Activated T-helper 17 cell treated with anti-CD3 and anti-CD28 coated beads, Interleukin-2, amount 50 U/mL, for 72 hours (primary cell): Measurements from ENCODE around the gene GPRC5B. TPM values are rescaled to one million over a fixed set of nuclear protein-coding genes. Genes with fewer than 3 reads are reported as not detected.

Experiments used
- ATAC-seq: fragments of 150-1000 bp; cut with Tn5 transposase; replicated peaks from 2 replicates; pipeline ENCODE4 v1.10.0; 2021; ENCODE audit warnings: mild to moderate bottlenecking, moderate library complexity
- H3K27ac Mint-ChIP-seq: one replicate; pipeline ENCODE4 v1.8.0; 2022; ENCODE audit warnings: mixed read lengths
- H3K27me3 Mint-ChIP-seq: one replicate; pipeline ENCODE4 v1.8.0; 2022; ENCODE audit warnings: mixed read lengths
- H3K36me3 Mint-ChIP-seq: one replicate; pipeline ENCODE4 v1.8.0; 2022; ENCODE audit warnings: low read depth, mild to moderate bottlenecking, mixed read lengths
- H3K4me1 Mint-ChIP-seq: one replicate; pipeline ENCODE4 v1.8.0; 2022; ENCODE audit warnings: mixed read lengths
- H3K4me3 Mint-ChIP-seq: one replicate; pipeline ENCODE4 v1.8.0; 2022; ENCODE audit warnings: mild to moderate bottlenecking, mixed read lengths
- H3K9me3 Mint-ChIP-seq: one replicate; pipeline ENCODE4 v1.8.0; 2022; ENCODE audit warnings: mixed read lengths
- total RNA-seq, 2 donors: library from RNA; stranded (reverse); gene quantifications; one replicate each; pipeline ENCODE4 v1.2.3, GENCODE V29; 2022

GPRC5B gene
- total RNA-seq, 2 donors from 2014 or later = not detected

- Mint-ChIP-seq H3K9me3 (no peaks in the 10 kb centered on the region), H3K4me1 (no peaks in the 10 kb centered on the region), H3K27me3 (no peaks in the 10 kb centered on the region), H3K4me3 (no peak overlapping the region), H3K36me3 (no peaks in the 10 kb centered on the region), H3K27ac (no peak overlapping the region)
- no peak for ATAC-seq
Observed at GRCh38 chr16:19871721-19872120, 12.9 kb downstream of the GPRC5B start.

GRCh38 chr16:19868421-19868820 is 16.2 kb downstream of the GPRC5B start:
- Mint-ChIP-seq H3K27me3 (no peaks in the 10 kb centered on the region), H3K36me3 (no peaks in the 10 kb centered on the region), H3K4me1 (no peaks in the 10 kb centered on the region), H3K9me3 (no peaks in the 10 kb centered on the region), H3K4me3 (no peak overlapping the region), H3K27ac (no peak overlapping the region)
- no peak for ATAC-seq

DNA sequence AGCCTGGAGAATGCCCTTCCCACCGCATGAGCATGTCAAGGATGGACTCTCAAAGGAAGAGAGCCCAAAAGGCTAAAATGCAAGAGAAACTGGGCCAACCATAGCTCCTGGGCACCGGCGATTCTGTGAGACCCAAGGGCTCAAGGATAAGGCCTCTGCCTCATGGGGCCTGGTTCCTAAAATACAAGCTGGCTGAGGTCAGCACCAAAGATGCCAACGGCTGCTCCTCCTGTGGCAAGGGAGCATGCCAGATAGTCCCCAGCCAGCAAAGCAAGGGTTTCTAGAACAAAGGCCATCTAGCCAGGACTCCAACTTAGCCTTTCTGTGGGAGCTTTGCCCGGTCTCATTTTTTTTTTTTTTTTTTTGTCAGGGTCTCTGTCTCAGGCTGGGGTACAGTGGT is 20.1 kb downstream of the GPRC5B start:
- Mint-ChIP-seq H3K27ac (no peak overlapping the region), H3K4me1 (no peaks in the 10 kb centered on the region), H3K4me3 (no peak overlapping the region), H3K27me3 (no peaks in the 10 kb centered on the region), H3K9me3 (no peaks in the 10 kb centered on the region), H3K36me3 (no peaks in the 10 kb centered on the region)
- ATAC-seq = no peak

DNA sequence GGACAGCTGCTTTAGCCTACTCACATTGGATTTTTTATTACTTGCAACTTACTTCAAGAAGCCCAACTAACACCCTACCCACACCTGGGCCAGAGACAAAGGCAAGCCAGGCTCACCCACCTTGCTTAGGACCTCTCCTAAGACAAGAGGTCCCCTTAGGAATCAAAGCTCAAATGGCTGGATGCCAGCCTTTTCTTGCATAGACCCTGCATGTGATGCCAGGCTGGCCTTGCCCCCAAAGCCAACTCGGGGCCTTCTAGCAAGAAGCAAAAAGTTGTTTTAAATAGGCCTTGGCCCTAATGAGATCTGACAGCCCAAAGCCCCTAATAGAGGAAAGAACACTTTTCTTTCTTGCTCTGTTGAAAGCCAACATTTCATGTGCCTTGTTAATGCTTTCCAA is 20.7 kb downstream of the GPRC5B start:
- H3K27ac Mint-ChIP-seq = no peak overlapping the region
- no peaks in the 10 kb centered on the region for H3K36me3 Mint-ChIP-seq
- H3K9me3 Mint-ChIP-seq = no peaks in the 10 kb centered on the region
- no peaks in the 10 kb centered on the region for H3K27me3 Mint-ChIP-seq
- no peak overlapping the region for H3K4me3 Mint-ChIP-seq
- H3K4me1 Mint-ChIP-seq = no peaks in the 10 kb centered on the region
- ATAC-seq = no peak

- Mint-ChIP-seq H3K36me3 (no peaks in the 10 kb centered on the region), H3K9me3 (no peaks in the 10 kb centered on the region), H3K4me1 (no peaks in the 10 kb centered on the region), H3K4me3 (no peak overlapping the region), H3K27me3 (no peaks in the 10 kb centered on the region), H3K27ac (no peak overlapping the region)
- ATAC-seq = no peak
Observed at GRCh38 chr16:19861811-19862327, 22.8 kb downstream of the GPRC5B start.

GRCh38 chr16:19861133-19861532 is 23.5 kb downstream of the GPRC5B start:
- Mint-ChIP-seq H3K4me1 (no peaks in the 10 kb centered on the region), H3K27ac (no peak overlapping the region), H3K36me3 (no peaks in the 10 kb centered on the region), H3K4me3 (no peak overlapping the region), H3K27me3 (no peaks in the 10 kb centered on the region), H3K9me3 (no peaks in the 10 kb centered on the region)
- no peak for ATAC-seq

DNA sequence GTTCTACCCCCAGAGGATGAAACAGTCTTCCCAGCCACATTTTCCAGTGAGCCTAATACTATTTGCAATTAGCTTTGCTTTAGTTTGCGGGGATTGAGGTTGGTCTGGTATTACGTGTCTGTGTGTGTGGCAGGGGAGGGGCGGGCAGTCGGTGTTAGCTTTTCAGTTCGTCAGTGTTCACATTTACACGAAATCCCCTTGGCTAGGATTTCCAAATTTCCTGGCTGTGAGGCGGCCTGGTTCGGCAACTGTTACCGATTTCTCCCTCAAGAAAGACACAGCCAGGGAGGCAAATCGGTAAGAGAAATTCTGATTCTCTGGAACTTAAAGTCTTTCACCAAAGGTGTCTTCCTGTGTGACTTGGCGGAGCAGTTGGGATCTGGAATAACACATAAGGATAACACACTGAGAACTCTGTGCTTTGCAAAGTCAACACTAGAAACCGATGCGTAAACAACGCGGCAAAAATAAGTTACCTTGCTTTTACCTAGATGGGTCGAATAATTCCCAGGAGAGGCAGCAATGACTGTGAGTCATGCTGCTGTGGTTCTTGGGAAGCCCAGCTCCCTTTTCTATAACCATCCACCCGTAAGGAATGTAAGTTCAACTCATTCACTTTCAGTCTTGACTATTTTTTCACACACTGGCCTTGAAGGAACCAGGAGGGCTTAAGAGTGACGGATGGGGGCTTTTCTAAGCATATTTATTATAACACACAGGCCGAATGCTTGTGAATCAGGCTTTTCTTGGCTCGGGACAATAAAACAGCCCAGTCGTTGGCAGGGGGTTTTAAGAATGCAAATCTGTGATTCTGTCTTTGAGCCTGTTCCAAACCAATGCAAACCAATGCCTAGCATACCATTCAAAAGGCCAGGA is 24.2 kb downstream of the GPRC5B start:
- Mint-ChIP-seq H3K9me3 (no peaks in the 10 kb centered on the region), H3K27me3 (no peaks in the 10 kb centered on the region), H3K27ac (no peak overlapping the region), H3K36me3 (no peaks in the 10 kb centered on the region), H3K4me3 (no peak overlapping the region), H3K4me1 (no peaks in the 10 kb centered on the region)
- ATAC-seq = no peak

- no peak overlapping the region for H3K27ac Mint-ChIP-seq
- H3K4me3 Mint-ChIP-seq = no peak overlapping the region
- no peaks in the 10 kb centered on the region for H3K4me1 Mint-ChIP-seq
- no peaks in the 10 kb centered on the region for H3K9me3 Mint-ChIP-seq
- no peaks in the 10 kb centered on the region for H3K27me3 Mint-ChIP-seq
- ATAC-seq = no peak
- H3K36me3 Mint-ChIP-seq = no peaks in the 10 kb centered on the region
Observed at GRCh38 chr16:19859603-19860002, 25.0 kb downstream of the GPRC5B start.

DNA sequence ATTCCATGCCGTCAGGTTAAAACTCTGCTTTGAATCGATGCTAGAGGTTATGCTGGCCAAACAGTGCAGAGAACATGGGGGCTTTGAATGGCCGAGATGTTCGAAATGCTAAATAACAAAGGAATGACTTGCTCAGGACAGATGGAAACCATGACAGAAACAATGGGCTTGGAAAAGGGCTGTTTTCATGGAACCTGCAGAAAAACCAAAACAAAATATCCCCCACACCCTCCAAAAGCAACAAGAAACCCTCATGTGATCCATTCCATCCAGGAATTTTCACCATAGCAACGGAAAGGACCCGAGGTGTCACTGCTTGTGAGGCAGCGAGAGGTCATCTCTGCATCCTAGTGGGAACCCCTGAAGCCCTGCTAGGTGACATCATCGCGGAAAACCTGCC is 25.5 kb downstream of the GPRC5B start:
- H3K4me3 Mint-ChIP-seq = no peak overlapping the region
- H3K27ac Mint-ChIP-seq = no peak overlapping the region
- no peak for ATAC-seq
- no peaks in the 10 kb centered on the region for H3K9me3 Mint-ChIP-seq
- H3K36me3 Mint-ChIP-seq = no peaks in the 10 kb centered on the region
- no peaks in the 10 kb centered on the region for H3K27me3 Mint-ChIP-seq
- no peaks in the 10 kb centered on the region for H3K4me1 Mint-ChIP-seq

DNA sequence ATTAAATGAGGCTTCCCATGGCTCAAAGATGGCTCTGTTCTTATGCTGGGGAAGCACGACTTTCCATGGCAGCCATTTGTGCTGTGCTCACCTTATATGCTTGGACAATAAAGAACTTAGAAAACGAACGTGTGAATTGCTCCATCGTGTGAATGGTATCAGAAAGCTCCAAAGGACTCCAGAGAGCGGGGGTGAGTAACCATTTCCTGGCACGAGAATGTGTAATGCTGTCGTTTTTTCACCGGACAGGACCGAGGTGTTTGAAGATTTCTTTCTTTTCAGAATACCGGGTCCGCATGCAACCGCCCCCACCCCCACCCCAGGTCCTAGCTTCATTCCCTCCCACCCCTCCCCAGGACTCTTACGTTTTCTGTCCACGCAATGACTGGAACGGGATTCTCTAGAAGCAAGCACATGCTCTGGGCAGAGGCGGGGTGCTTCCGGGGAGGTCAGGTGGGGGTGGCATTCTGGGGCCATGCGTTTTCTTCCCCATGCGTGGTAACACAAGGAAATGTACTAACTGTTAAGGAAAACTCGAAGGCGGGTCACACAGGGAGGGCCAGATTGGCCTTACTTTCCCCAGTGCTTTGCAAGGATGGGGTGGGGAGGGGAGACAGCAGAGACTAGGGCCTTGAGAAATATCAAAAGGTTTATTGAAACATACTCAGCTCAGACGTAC is 26.2 kb downstream of the GPRC5B start:
- Mint-ChIP-seq H3K9me3 (no peaks in the 10 kb centered on the region), H3K4me1 (no peaks in the 10 kb centered on the region), H3K27ac (no peak overlapping the region), H3K36me3 (no peaks in the 10 kb centered on the region), H3K4me3 (no peak overlapping the region), H3K27me3 (no peaks in the 10 kb centered on the region)
- no peak for ATAC-seq

- Mint-ChIP-seq H3K9me3 (no peaks in the 10 kb centered on the region), H3K27ac (no peak overlapping the region), H3K36me3 (no peaks in the 10 kb centered on the region), H3K4me1 (no peaks in the 10 kb centered on the region), H3K27me3 (no peaks in the 10 kb centered on the region), H3K4me3 (no peak overlapping the region)
- no peak for ATAC-seq
Observed at GRCh38 chr16:19857593-19858339, 26.9 kb downstream of the GPRC5B start.

DNA sequence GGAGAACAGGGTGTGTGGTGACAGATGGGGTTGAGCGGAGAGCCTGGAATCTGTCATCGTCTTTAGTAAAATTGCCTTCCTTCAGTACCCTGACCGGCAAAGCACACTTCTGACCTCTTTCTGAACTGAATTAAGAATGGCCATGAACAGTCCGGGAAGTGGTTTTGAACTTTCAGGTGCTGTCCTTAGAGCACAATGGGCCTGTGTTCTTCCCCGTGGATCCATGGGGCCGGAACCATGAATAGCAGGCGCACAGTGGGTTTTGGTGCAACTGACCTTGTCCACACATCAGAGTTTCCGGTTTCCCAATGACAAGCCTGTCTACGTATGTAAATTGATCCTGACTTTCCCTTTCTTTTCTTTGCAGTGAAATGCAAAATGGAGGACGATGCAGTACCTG is 28.5 kb downstream of the GPRC5B start:
- no peak for ATAC-seq
- Mint-ChIP-seq H3K36me3 (no peaks in the 10 kb centered on the region), H3K4me3 (no peak overlapping the region), H3K9me3 (no peaks in the 10 kb centered on the region), H3K27ac (no peak overlapping the region), H3K27me3 (no peaks in the 10 kb centered on the region), H3K4me1 (no peaks in the 10 kb centered on the region)

DNA sequence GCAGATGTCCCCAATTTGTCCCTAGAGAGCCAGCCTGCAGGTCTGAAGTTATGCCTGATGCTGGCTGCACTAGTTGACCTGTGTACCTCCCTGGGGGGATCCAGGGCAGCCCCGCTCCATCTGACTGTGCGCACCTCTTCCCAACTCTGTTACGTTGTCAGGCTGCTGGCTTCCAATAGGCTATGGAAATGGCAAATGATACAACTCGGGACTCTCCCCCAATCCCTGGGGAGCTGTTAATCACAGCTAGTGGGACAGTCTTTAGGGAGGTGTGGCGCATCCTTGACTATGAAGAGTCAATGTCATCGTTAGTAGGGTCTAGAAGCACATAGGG is 30.1 kb downstream of the GPRC5B start:
- H3K27ac Mint-ChIP-seq = no peak overlapping the region
- H3K27me3 Mint-ChIP-seq = peaks cover 5% of the 10 kb centered on the region
- no peaks in the 10 kb centered on the region for H3K4me1 Mint-ChIP-seq
- no peaks in the 10 kb centered on the region for H3K36me3 Mint-ChIP-seq
- H3K4me3 Mint-ChIP-seq = no peak overlapping the region
- no peaks in the 10 kb centered on the region for H3K9me3 Mint-ChIP-seq
- ATAC-seq = no peak

DNA sequence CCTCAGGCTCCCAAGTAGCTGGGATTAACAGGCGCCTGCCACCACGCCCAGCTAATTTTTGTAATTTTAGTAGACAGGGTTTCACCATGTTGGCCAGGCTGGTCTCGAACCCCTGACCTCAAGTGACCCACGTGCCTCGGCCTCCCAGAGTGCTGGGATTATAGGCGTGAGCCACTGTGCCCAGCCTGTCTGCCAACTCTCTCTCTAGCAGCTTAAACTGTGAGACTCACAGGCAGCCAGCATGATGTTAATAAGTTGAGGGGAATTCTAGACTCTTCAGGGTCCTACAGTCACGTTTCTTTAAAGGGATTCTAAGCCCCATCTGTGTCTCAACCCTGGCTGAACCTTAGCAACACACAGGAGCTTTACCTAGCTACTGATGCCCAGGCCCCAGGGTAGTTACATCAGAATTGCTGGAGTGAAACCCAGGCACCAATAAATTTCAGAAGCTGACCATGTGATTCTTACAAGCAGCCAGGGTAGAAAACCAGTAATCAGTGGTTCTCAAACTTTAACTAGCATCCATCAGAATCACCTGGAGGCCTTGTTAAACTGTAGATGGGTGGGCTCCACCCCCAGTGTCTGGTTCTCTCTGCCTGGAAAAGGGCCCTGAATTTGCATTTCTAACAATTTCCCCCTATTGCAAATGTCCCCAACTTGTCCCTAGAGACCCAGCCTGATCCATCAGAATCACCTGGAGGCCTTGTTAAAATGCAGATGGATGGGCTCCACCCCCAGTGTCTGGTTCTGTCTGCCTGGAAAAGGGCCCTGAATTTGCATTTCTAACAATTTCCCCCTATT is 30.7 kb downstream of the GPRC5B start:
- H3K9me3 Mint-ChIP-seq = no peaks in the 10 kb centered on the region
- ATAC-seq = no peak
- no peak overlapping the region for H3K4me3 Mint-ChIP-seq
- peaks cover 5% of the 10 kb centered on the region for H3K27me3 Mint-ChIP-seq
- no peak overlapping the region for H3K27ac Mint-ChIP-seq
- no peaks in the 10 kb centered on the region for H3K36me3 Mint-ChIP-seq
- H3K4me1 Mint-ChIP-seq = no peaks in the 10 kb centered on the region
